Mammary epithelial cell (primary cell): Measurements from ENCODE around the gene NEUROD6.

Experiments used
- CTCF ChIP-seq, 2 donors: IDR thresholded peaks in 1 of 2; conservative IDR thresholded peaks in 1 of 2; 2 replicates each; pipeline ENCODE4 v1.5.1; 2011 to 2012; ENCODE audit warnings: inconsistent platforms in 2 of 2, low read length in 2 of 2, mild to moderate bottlenecking in 2 of 2, control low read depth in 1 of 2, low read depth in 1 of 2; ENCODE audit not compliant: insufficient read depth in 1 of 2; ENCODE audit errors: extremely low read depth in 1 of 2
- EZH2 ChIP-seq: IDR thresholded peaks from 2 replicates; pipeline ENCODE4 v1.6.1; 2012; ENCODE audit warnings: low read length, inconsistent platforms, borderline replicate concordance

- TF ChIP-seq CTCF (conservative IDR thresholded peaks at IDR 0.05 in 1 of 2, IDR thresholded peaks at IDR 0.05 in 1 of 2; ENCODE audit: extremely low read depth in 1 of 2, insufficient read depth in 1 of 2, low read depth in 1 of 2, low read length in 2 of 2) = no peak
- no peak for TF ChIP-seq EZH2
Observed at GRCh38 chr7:31358467-31358866, 17.9 kb upstream of the NEUROD6 start.
